IPS-15b (cell line): ENCODE results near the gene CGNL1.

Source experiments
- H3K27me3 ChIP-seq: one replicate; pipeline ENCODE4 v1.6.1; 2013; ENCODE audit warnings: low read length; ENCODE audit not compliant: control insufficient read depth, insufficient read depth
- H3K36me3 ChIP-seq: one replicate; pipeline ENCODE4 v1.6.1; 2013; ENCODE audit warnings: low read length; ENCODE audit not compliant: control insufficient read depth, insufficient read depth
- H3K4me1 ChIP-seq: one replicate; pipeline ENCODE4 v1.6.1; 2013; ENCODE audit warnings: mild to moderate bottlenecking, low read length; ENCODE audit not compliant: control insufficient read depth, insufficient read depth
- H3K4me3 ChIP-seq: one replicate; pipeline ENCODE4 v1.5.1; 2013; ENCODE audit warnings: low read depth, low read length
- H3K9ac ChIP-seq: one replicate; pipeline ENCODE4 v1.6.1; 2013; ENCODE audit warnings: low read depth, mild to moderate bottlenecking, low read length
- H3K9me3 ChIP-seq: one replicate; pipeline ENCODE4 v1.6.1; 2013; ENCODE audit warnings: mild to moderate bottlenecking, low read length; ENCODE audit not compliant: control insufficient read depth, insufficient read depth

Gene CGNL1

GRCh38 chr15:57505056-57505715 lies 128.9 kb downstream of the CGNL1 start:
- Histone ChIP-seq H3K9me3 (no peaks in the 10 kb centered on the region), H3K4me3 (no peak overlapping the region), H3K36me3 (no peaks in the 10 kb centered on the region), H3K4me1 (peaks cover 8% of the 10 kb centered on the region), H3K9ac (no peak overlapping the region), H3K27me3 (no peaks in the 10 kb centered on the region)

DNA sequence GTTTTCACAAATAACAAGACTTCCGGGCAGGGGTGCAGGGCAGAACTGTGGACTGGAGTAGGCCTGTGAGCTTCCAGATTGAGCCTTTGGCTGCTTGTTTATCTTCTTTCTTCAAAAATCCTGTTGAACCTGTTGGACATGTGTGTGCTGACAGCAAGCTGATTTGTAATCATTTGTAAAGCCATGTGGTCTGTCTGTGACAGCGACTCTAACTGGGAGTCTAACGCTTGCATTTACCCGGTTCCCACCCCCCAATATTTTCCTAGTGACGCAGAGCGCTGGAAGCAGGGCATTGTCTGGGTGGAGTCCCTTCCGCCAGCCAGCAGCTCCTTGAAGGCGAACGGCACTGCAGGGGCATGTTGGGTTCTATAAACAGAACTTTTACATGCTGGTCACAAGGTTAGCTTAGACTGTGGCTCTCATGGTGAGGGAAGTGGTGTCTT lies 129.7 kb downstream of the CGNL1 start:
- Histone ChIP-seq H3K36me3 (no peaks in the 10 kb centered on the region), H3K9ac (no peak overlapping the region), H3K9me3 (no peaks in the 10 kb centered on the region), H3K27me3 (no peaks in the 10 kb centered on the region), H3K4me3 (no peak overlapping the region), H3K4me1 (peaks cover 8% of the 10 kb centered on the region)

GRCh38 chr15:57506422-57506821 lies 130.1 kb downstream of the CGNL1 start:
- Histone ChIP-seq H3K9me3 (no peaks in the 10 kb centered on the region), H3K4me1 (peaks cover 8% of the 10 kb centered on the region), H3K27me3 (no peaks in the 10 kb centered on the region), H3K36me3 (no peaks in the 10 kb centered on the region), H3K9ac (no peak overlapping the region), H3K4me3 (no peak overlapping the region)

GRCh38 chr15:57507111-57507510 lies 130.8 kb downstream of the CGNL1 start:
- no peak overlapping the region for H3K9ac ChIP-seq
- H3K9me3 ChIP-seq = no peaks in the 10 kb centered on the region
- no peaks in the 10 kb centered on the region for H3K27me3 ChIP-seq
- peaks cover 8% of the 10 kb centered on the region for H3K4me1 ChIP-seq
- H3K4me3 ChIP-seq = no peak overlapping the region
- no peaks in the 10 kb centered on the region for H3K36me3 ChIP-seq

DNA sequence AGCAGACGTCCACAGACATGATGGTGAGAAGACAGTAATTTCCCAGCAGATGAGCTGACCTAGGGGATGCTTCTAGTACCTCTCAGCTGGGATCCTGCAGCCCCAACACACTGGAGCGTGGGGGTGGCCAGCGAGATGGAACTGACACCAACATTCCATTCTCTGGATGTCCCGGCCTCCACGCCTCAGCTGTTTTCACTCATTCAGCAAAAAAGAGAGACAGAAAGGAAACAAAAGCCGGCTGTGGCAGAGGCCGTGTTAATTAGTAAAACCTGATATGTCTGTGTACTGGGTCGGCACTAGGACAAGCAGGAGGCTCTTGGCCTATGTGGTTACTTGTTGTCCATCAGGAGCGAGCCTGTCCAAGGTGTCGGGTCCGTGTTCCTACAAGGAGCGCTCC lies 132.8 kb downstream of the CGNL1 start:
- peaks cover 8% of the 10 kb centered on the region for H3K4me1 ChIP-seq
- no peaks in the 10 kb centered on the region for H3K9me3 ChIP-seq
- no peak overlapping the region for H3K9ac ChIP-seq
- no peaks in the 10 kb centered on the region for H3K36me3 ChIP-seq
- no peaks in the 10 kb centered on the region for H3K27me3 ChIP-seq
- no peak overlapping the region for H3K4me3 ChIP-seq

DNA sequence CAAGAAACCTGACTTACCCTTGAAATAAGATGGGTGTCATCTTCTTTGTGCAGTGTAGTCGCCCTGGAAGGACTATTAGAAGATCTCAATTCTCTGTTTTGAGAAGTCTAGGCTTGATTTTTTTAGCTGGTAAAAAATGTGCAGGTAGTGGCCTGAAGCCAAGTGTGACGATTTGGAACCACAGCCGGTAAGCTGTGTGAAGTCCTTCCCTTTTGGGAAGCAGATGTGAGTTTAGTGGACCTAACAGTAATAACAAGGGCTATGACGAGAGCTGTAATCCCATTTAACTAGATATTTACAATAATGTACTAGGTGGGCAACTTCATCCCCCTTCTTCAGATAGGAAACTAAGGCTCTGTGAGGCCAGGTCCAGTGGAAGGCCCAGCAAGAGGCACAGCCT lies 133.7 kb downstream of the CGNL1 start:
- Histone ChIP-seq H3K9me3 (no peaks in the 10 kb centered on the region), H3K9ac (no peak overlapping the region), H3K36me3 (no peaks in the 10 kb centered on the region), H3K4me3 (no peak overlapping the region), H3K27me3 (no peaks in the 10 kb centered on the region), H3K4me1 (peaks cover 8% of the 10 kb centered on the region)

- no peaks in the 10 kb centered on the region for H3K27me3 ChIP-seq
- H3K36me3 ChIP-seq = no peaks in the 10 kb centered on the region
- no peaks in the 10 kb centered on the region for H3K9me3 ChIP-seq
- peaks cover 7% of the 10 kb centered on the region for H3K4me1 ChIP-seq
- no peak overlapping the region for H3K9ac ChIP-seq
- no peak overlapping the region for H3K4me3 ChIP-seq
These were observed 134.3 kb downstream of the CGNL1 start for GRCh38 chr15:57510647-57511046.

DNA sequence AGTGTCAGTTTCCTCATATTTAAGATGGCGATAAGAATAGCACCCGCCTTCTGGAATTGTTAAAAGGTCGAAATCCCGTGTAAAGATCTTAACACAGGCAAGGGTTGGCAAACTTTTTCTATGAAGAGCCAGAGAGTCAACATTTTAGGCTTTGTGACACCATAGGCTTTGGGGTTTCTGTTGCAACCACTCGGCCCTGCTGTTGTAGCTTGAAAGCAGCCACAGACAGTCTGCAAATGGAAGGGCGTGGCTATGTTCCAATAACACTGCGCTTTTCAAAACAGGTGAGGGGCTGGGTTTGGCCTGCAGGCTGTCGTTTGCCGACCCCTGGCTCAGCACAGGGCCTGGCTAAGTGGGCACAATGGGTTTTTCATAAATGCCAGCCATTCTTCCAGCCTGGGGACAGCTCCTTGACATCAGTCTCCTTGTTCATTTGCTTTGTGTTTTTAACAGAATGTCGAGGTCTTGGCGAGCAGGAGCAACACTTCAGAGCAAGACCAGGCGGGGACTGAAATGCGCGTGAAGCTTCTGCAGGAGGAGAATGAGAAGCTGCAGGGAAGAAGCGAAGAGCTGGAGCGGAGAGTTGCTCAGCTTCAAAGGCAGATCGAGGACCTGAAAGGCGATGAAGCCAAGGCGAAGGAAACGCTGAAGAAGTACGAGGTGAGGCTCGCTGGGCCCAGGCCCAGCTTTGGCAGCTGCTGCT lies 140.2 kb downstream of the CGNL1 start:
- H3K9ac ChIP-seq = no peak overlapping the region
- H3K27me3 ChIP-seq = no peaks in the 10 kb centered on the region
- H3K4me3 ChIP-seq = no peak overlapping the region
- H3K9me3 ChIP-seq = no peaks in the 10 kb centered on the region
- no peaks in the 10 kb centered on the region for H3K4me1 ChIP-seq
- H3K36me3 ChIP-seq = peaks cover 13% of the 10 kb centered on the region

DNA sequence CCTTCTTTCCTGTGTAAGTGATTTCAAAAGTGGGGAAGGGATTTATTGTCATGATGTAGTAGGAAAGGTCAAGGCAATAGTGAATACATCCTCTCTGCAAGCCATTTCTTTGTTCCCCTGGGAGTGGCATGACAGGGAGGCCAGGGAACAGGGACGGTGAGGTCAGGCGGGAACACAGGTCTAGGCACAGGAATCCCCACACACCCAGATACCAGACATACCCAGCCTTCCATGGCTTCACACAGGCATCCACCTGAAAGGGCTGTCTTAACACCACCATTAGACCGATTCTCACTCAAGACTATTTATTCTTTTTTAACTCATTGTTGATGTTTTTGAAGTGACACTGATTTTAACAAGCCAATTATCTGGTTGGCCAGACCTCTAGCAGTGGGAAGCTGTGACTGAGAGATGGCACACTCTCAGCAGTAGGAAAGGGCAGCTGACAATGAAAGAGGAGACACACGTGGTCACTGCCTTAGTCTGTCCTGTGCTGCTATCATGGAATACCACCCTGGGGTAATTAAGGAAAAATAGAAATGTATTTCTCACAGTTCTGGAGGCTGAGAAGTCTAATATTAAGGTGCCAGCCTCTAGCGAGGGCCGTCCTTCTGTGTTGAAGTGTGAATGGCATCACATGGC lies 140.8 kb downstream of the CGNL1 start:
- H3K36me3 ChIP-seq = peaks cover 13% of the 10 kb centered on the region
- no peaks in the 10 kb centered on the region for H3K9me3 ChIP-seq
- H3K27me3 ChIP-seq = no peaks in the 10 kb centered on the region
- H3K4me3 ChIP-seq = no peak overlapping the region
- H3K4me1 ChIP-seq = no peaks in the 10 kb centered on the region
- H3K9ac ChIP-seq = no peak overlapping the region

GRCh38 chr15:57518779-57519405 lies 142.6 kb downstream of the CGNL1 start:
- Histone ChIP-seq H3K9ac (no peak overlapping the region), H3K36me3 (peaks cover 13% of the 10 kb centered on the region), H3K27me3 (no peaks in the 10 kb centered on the region), H3K4me1 (no peaks in the 10 kb centered on the region), H3K9me3 (no peaks in the 10 kb centered on the region), H3K4me3 (no peak overlapping the region)

DNA sequence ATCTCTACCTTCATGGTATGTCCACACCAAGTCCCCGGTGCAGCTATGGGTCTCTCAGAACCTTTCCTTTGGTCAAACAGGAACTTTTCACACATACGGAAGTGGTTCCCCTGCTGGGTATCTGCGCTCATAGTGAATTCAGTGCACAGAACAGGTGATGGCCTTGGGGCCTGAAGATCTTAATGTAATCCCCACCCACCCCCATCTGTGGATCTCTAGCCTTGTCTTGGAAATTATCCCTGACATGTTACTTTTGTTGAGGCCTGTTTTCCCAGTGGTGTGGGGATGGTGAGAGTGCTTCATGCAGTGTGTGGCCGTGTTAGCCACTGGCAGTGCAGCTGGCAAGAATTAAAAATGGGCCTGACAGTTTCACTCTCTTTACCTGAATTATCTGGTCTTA lies 143.5 kb downstream of the CGNL1 start:
- no peak overlapping the region for H3K9ac ChIP-seq
- H3K4me3 ChIP-seq = no peak overlapping the region
- H3K4me1 ChIP-seq = no peaks in the 10 kb centered on the region
- no peaks in the 10 kb centered on the region for H3K9me3 ChIP-seq
- no peaks in the 10 kb centered on the region for H3K27me3 ChIP-seq
- H3K36me3 ChIP-seq = peaks cover 13% of the 10 kb centered on the region
